GM21786 (cell line): ENCODE results near the gene FLNA.

Experiments
- ATAC-seq: cut with Tn5 transposase; IDR thresholded peaks from one replicate; pipeline ENCODE4 v1.9.1; 2021; ENCODE audit not compliant: unreplicated experiment

FLNA gene

GRCh38 chrX:154360155-154360713, 14.2 kb downstream of the FLNA start:
- ATAC-seq, result no peak

- no peak for ATAC-seq
Measured at GRCh38 chrX:154359362-154360154, 14.9 kb downstream of the FLNA start.

- ATAC-seq, result no peak
Measured at GRCh38 chrX:154358829-154359228, 15.6 kb downstream of the FLNA start.

- no peak for ATAC-seq
Measured at GRCh38 chrX:154358011-154358410, 16.4 kb downstream of the FLNA start.

- ATAC-seq, result no peak
Measured at GRCh38 chrX:154357205-154357604, 17.2 kb downstream of the FLNA start.

- ATAC-seq, result no peak
Measured at GRCh38 chrX:154356596-154356995, 17.8 kb downstream of the FLNA start.

GRCh38 chrX:154355776-154356140, 18.7 kb downstream of the FLNA start:
- no peak for ATAC-seq

GRCh38 chrX:154355094-154355775, 19.2 kb downstream of the FLNA start:
- no peak for ATAC-seq

- ATAC-seq, result no peak
Measured at GRCh38 chrX:154354516-154354915, 19.9 kb downstream of the FLNA start.

- ATAC-seq, result no peak
Measured at GRCh38 chrX:154354013-154354412, 20.4 kb downstream of the FLNA start.

GRCh38 chrX:154353172-154353843, 21.1 kb downstream of the FLNA start:
- ATAC-seq, result no peak

- ATAC-seq, result no peak
Measured at GRCh38 chrX:154352466-154352865, 22.0 kb downstream of the FLNA start.

- no peak for ATAC-seq
Measured at GRCh38 chrX:154352012-154352401, 22.4 kb downstream of the FLNA start.

- ATAC-seq, result no peak
Measured at GRCh38 chrX:154351183-154352011, 23.0 kb downstream of the FLNA start.

- ATAC-seq, result no peak
Measured at GRCh38 chrX:154350429-154351182, 23.8 kb downstream of the FLNA start.

GRCh38 chrX:154349979-154350378, 24.5 kb downstream of the FLNA start:
- ATAC-seq, result no peak

- ATAC-seq, result no peak
Measured at GRCh38 chrX:154349359-154349935, 25.0 kb downstream of the FLNA start.

- ATAC-seq, result no peak
Measured at GRCh38 chrX:154348646-154349358, 25.6 kb downstream of the FLNA start.

GRCh38 chrX:154348114-154348531, 26.3 kb downstream of the FLNA start:
- ATAC-seq, result no peak
